ENCODE results near the gene ERICH4. TPM values are rescaled to one million over a fixed set of nuclear protein-coding genes. Genes with fewer than 3 reads are reported as not detected.
A peak's percentile ranks its signal among the peaks of the same experiment; 100 is the strongest.

The ERICH4 gene
- total and polyA plus RNA-seq, 2 of the 13 experiments (the other 11 are each of a cell fraction or from before 2014, with no cell fraction given): 0.40 to 0.64 TPM

- no peak for TF ChIP-seq MLXIP (CRISPR knock-in tag; IDR thresholded peaks at IDR 0.05; ENCODE audit: borderline replicate concordance)
- TF ChIP-seq HNRNPUL1 (IDR thresholded peaks at IDR 0.05; ENCODE audit: low read depth, low read length): no peak
- no peak for TF ChIP-seq ZNF703 (CRISPR knock-in tag; IDR thresholded peaks at IDR 0.05; ENCODE audit: borderline replicate concordance)
- no peak for TF ChIP-seq ZBTB40 (IDR thresholded peaks at IDR 0.05)
- TF ChIP-seq ZBTB40 (CRISPR knock-in tag; IDR thresholded peaks at IDR 0.05): peak; percentile 26; the same call in 1 of the 2 replicates
- peak; percentile 97 for TF ChIP-seq DMAP1 (CRISPR knock-in tag; IDR thresholded peaks at IDR 0.05)
- TF ChIP-seq YY1 (IDR thresholded peaks at IDR 0.05; ENCODE audit: insufficient read depth, insufficient replicate concordance, low read depth, low read length): peak; percentile 94
- peak; percentile 66; the same call in 1 of the 2 replicates for TF ChIP-seq ZNF350 (CRISPR knock-in tag; IDR thresholded peaks at IDR 0.05; ENCODE audit: borderline replicate concordance, low read depth)
- peak; percentile 88; the same call in 1 of the 2 replicates for TF ChIP-seq ZFP41 (CRISPR knock-in tag; IDR thresholded peaks at IDR 0.05; ENCODE audit: borderline replicate concordance)
- TF ChIP-seq ZFP90 (CRISPR knock-in tag; IDR thresholded peaks at IDR 0.05; ENCODE audit: borderline replicate concordance): no peak
- TF ChIP-seq FOXA3 (CRISPR knock-in tag; IDR thresholded peaks at IDR 0.05): no peak
- no peak for TF ChIP-seq ZNF3 (CRISPR knock-in tag; IDR thresholded peaks at IDR 0.05)
- peak; percentile 28; the same call in 1 of the 2 replicates for TF ChIP-seq ZNF768 (CRISPR knock-in tag; IDR thresholded peaks at IDR 0.05)
- TF ChIP-seq SIX4 (CRISPR knock-in tag; IDR thresholded peaks at IDR 0.05): no peak
- TF ChIP-seq CREBL2 (CRISPR knock-in tag; IDR thresholded peaks at IDR 0.05; ENCODE audit: borderline replicate concordance): no peak
- peak; percentile 83 for TF ChIP-seq ZNF232 (CRISPR knock-in tag; IDR thresholded peaks at IDR 0.05; ENCODE audit: borderline replicate concordance)
Observed at GRCh38 chr19:41397086-41398049, 45.6 kb upstream of the ERICH4 start, which contains the start of the genes BCKDHA and EXOSC5 (continued).

Data from HepG2 (cell line).